PC-3 (cell line): ENCODE results near the gene ZNF629. TPM values are rescaled to one million over a fixed set of nuclear protein-coding genes. Genes with fewer than 3 reads are reported as not detected.

ENCODE experiments used
- ATAC-seq: fragments of 200-7000 bp; cut with Tn5 transposase; 2 replicates; pipeline ENCODE4 v1.9.1; 2020; ENCODE audit warnings: mild to moderate bottlenecking, moderate library complexity
- BruUV-seq: library from RNA; stranded (reverse); fragments of 400-500 nt; replicated peaks from 2 replicates; lab custom pipeline; 2021; lab: Mats Ljungman, UMichigan
- CTCF ChIA-PET: fragments of 300-600 bp; sonication (Branson Sonifier 250); formaldehyde crosslinking; loops from one replicate; lab custom pipeline; 2022; ENCODE audit warnings: antibody characterized with exemption; lab: Charles Lee
- POLR2A ChIA-PET: fragments of 300-600 bp; sonication (Branson Sonifier 250); formaldehyde crosslinking; loops from one replicate; lab custom pipeline; 2022; ENCODE audit warnings: antibody characterized with exemption; ENCODE audit not compliant: unreplicated experiment; lab: Charles Lee
- DNase-seq: peaks from one replicate; pipeline ENCODE4 v3.0.0-alpha.2; 2015
- H2AFZ ChIP-seq: fragments of 300-600 bp; sonication (generic); 2 replicates; pipeline ENCODE4 v1.6.0; 2016; ENCODE audit warnings: antibody characterized with exemption, low read length
- H3F3A ChIP-seq: fragments of 300-600 bp; sonication (generic); one replicate; pipeline ENCODE4 v1.6.0; 2017; ENCODE audit warnings: antibody characterized with exemption, low read length, control low read depth, mild to moderate bottlenecking; ENCODE audit not compliant: unreplicated experiment
- H3K27ac ChIP-seq: fragments of 300-600 bp; sonication (generic); 2 replicates; pipeline ENCODE4 v1.5.1; 2016; ENCODE audit warnings: mild to moderate bottlenecking, low read length
- H3K27me3 ChIP-seq: fragments of 300-600 bp; sonication (generic); 2 replicates; pipeline ENCODE4 v1.6.1; 2016; ENCODE audit warnings: low read length, mixed read lengths
- H3K36me3 ChIP-seq: fragments of 300-600 bp; sonication (generic); 2 replicates; pipeline ENCODE4 v1.6.1; 2016; ENCODE audit warnings: low read depth, mixed run types, low read length, mixed read lengths
- H3K4me1 ChIP-seq: fragments of 300-600 bp; sonication (generic); 2 replicates; pipeline ENCODE4 v1.5.1; 2016; ENCODE audit warnings: low read length; ENCODE audit not compliant: insufficient read depth
- H3K4me2 ChIP-seq: fragments of 300-600 bp; sonication (generic); 2 replicates; pipeline ENCODE4 v1.6.0; 2016; ENCODE audit warnings: low read length
- H3K4me3 ChIP-seq: fragments of 300-600 bp; sonication (generic); 2 replicates; pipeline ENCODE4 v1.5.1; 2016; ENCODE audit warnings: mild to moderate bottlenecking, low read length, mixed read lengths
- H3K79me2 ChIP-seq: fragments of 300-600 bp; sonication (generic); 2 replicates; pipeline ENCODE4 v1.6.1; 2017; ENCODE audit warnings: low read length, mixed read lengths
- H3K9ac ChIP-seq: fragments of 300-600 bp; sonication (generic); 2 replicates; pipeline ENCODE4 v1.6.0; 2016; ENCODE audit warnings: mild to moderate bottlenecking, low read length
- H3K9me2 ChIP-seq: fragments of 300-600 bp; sonication (generic); replicated peaks from 2 replicates; pipeline ENCODE4 v1.6.1; 2016; ENCODE audit warnings: mixed run types, low read length, mixed read lengths
- H3K9me3 ChIP-seq: fragments of 300-600 bp; sonication (generic); 2 replicates; pipeline ENCODE4 v1.6.1; 2016; ENCODE audit warnings: low read length, mixed read lengths
- H4K20me1 ChIP-seq: fragments of 300-600 bp; sonication (generic); 2 replicates; pipeline ENCODE4 v1.6.1; 2016; ENCODE audit warnings: low read length, mixed read lengths
- CTCF ChIP-seq: fragments of 300-600 bp; sonication (generic); conservative IDR thresholded peaks from 2 replicates; pipeline ENCODE4 v1.5.1; 2017; ENCODE audit warnings: antibody characterized with exemption, low read depth, mild to moderate bottlenecking, low read length
- EZH2 ChIP-seq: fragments of 300-600 bp; sonication (generic); IDR thresholded peaks from one replicate; pipeline ENCODE4 v1.6.1; 2017; ENCODE audit warnings: antibody characterized with exemption, mild to moderate bottlenecking, low read length; ENCODE audit not compliant: unreplicated experiment
- EZH2phosphoT487 ChIP-seq: fragments of 300-600 bp; sonication (generic); IDR thresholded peaks from 2 replicates; pipeline ENCODE4 v1.6.1; 2018; ENCODE audit warnings: mild to moderate bottlenecking, antibody characterized with exemption, low read length, borderline replicate concordance
- intact Hi-C: fragments of 100-400 bp; cut with micrococcal nuclease; formaldehyde crosslinking; loops from 2 replicates; pipeline ENCODE4 v1.9.0; 2023
- total RNA-seq: library from RNA; depleted of rRNA; stranded (reverse); fragments of >200 nt; gene quantifications from 2 replicates; pipeline ENCODE4 v1.2.3, GENCODE V29; 2014

Gene ZNF629
- total RNA-seq, 1 experiment from 2014 or later = 7.8 TPM

GRCh38 chr16:30779596-30779995 is 7.4 kb downstream of the ZNF629 start:
- no TSS peak for BruUV-seq
- CTCF ChIA-PET = no interaction called here
- no peaks in the 10 kb centered on the region for H3K36me3 ChIP-seq

GRCh38 chr16:30778549-30779244 is 8.3 kb downstream of the ZNF629 start:
- POLR2A ChIA-PET = interaction anchor here (0.7 kb wide), 1 partner anchor 39 kb away, joined by 4 read pairs; no protein-coding TSS in a partner anchor
- TF ChIP-seq CTCF = no peak
- no peak for TF ChIP-seq EZH2
- no peak for TF ChIP-seq EZH2phosphoT487
- no peak for ATAC-seq
- DNase-seq = no peak
- BruUV-seq = no TSS peak
- Histone ChIP-seq H2AFZ (no peak overlapping the region), H3K4me2 (no peak overlapping the region), H3K27me3 (no peaks in the 10 kb centered on the region), H3K9me2 (no peaks in the 10 kb centered on the region), H3K9me3 (no peaks in the 10 kb centered on the region), H3K4me3 (no peak overlapping the region), H3F3A (no peaks in the 10 kb centered on the region), H4K20me1 (no peaks in the 10 kb centered on the region), H3K27ac (no peak overlapping the region), H3K36me3 (no peaks in the 10 kb centered on the region), H3K79me2 (no peaks in the 10 kb centered on the region), H3K9ac (no peak overlapping the region), H3K4me1 (peaks cover 5% of the 10 kb centered on the region)
- intact Hi-C loops = no loop called here
- CTCF ChIA-PET = no interaction called here

More at GRCh38 chr16:30779596-30779995, 7.4 kb downstream of the ZNF629 start:
- Histone ChIP-seq H2AFZ (no peak overlapping the region), H3K9ac (no peak overlapping the region), H3K9me3 (no peaks in the 10 kb centered on the region), H3K4me1 (peaks cover 5% of the 10 kb centered on the region), H3K27ac (no peak overlapping the region), H3K4me2 (no peak overlapping the region), H3K4me3 (no peak overlapping the region), H3F3A (no peaks in the 10 kb centered on the region), H3K9me2 (no peaks in the 10 kb centered on the region), H3K79me2 (no peaks in the 10 kb centered on the region), H3K27me3 (no peaks in the 10 kb centered on the region), H4K20me1 (no peaks in the 10 kb centered on the region)
- intact Hi-C loops = no loop called here
- TF ChIP-seq EZH2phosphoT487 (no peak), EZH2 (no peak), CTCF (no peak)
- POLR2A ChIA-PET = no interaction called here
- DNase-seq (no peak), ATAC-seq (no peak)

GRCh38 chr16:30777591-30778297 is 9.3 kb downstream of the ZNF629 start:
- Histone ChIP-seq H3K9me3 (no peaks in the 10 kb centered on the region), H3F3A (no peaks in the 10 kb centered on the region), H3K4me3 (no peak overlapping the region), H3K9me2 (no peaks in the 10 kb centered on the region), H3K79me2 (no peaks in the 10 kb centered on the region), H3K9ac (no peak overlapping the region), H3K4me2 (no peak overlapping the region), H3K27ac (no peak overlapping the region), H3K4me1 (peaks cover 5% of the 10 kb centered on the region), H3K27me3 (no peaks in the 10 kb centered on the region), H4K20me1 (no peaks in the 10 kb centered on the region), H3K36me3 (no peaks in the 10 kb centered on the region), H2AFZ (no peak overlapping the region)
- ChIA-PET CTCF (no interaction called here), POLR2A (interaction anchor here (0.7 kb wide), 1 partner anchor 40 kb away, joined by 4 read pairs; no protein-coding TSS in a partner anchor)
- intact Hi-C loops = no loop called here
- ATAC-seq (no peak), DNase-seq (no peak)
- TF ChIP-seq EZH2phosphoT487 = no peak
- no peak for TF ChIP-seq CTCF
- TF ChIP-seq EZH2 = no peak
- no TSS peak for BruUV-seq
